Kasumi-1 (cell line): Measurements from ENCODE around the gene GNB1L.

Experiments
- DNase-seq, 2 experiments: peaks; one replicate each; lab custom pipeline; 2025; lab: John Stamatoyannopoulos, UW

The GNB1L gene

DNA sequence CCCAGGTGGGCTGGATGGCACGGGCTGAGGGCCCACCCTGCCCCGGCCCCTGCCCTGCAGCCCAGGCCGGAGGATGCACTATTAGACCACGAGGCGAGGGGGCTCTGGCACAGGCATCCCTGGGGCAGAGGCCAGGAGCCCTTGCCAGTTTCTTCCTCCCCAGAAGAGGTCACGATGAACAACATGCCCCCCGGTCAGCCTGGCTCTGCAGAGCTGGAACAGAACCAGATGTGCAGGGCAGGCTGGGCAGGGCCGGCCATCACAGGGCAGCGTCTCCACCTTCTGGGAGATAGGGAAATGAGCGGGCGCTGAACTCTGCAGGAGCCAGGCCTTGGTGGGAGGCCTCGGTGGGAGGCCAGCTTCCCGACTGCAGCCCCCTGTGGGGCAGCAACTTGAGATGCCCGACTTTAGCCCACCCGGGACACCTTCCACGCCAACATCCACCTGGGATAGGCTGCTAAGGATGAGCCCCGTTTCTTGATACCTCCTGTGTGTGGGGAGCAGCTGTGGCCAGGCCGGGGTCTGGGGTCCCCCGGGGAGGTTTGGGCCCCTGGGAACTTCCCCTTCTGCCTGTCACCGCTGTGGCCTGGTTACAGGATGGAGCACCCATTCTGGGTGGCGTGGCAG is 21.8 kb upstream of the GNB1L start:
- no peak for DNase-seq

GRCh38 chr22:19875531-19876313 is 21.0 kb upstream of the GNB1L start:
- no peak for DNase-seq

DNA sequence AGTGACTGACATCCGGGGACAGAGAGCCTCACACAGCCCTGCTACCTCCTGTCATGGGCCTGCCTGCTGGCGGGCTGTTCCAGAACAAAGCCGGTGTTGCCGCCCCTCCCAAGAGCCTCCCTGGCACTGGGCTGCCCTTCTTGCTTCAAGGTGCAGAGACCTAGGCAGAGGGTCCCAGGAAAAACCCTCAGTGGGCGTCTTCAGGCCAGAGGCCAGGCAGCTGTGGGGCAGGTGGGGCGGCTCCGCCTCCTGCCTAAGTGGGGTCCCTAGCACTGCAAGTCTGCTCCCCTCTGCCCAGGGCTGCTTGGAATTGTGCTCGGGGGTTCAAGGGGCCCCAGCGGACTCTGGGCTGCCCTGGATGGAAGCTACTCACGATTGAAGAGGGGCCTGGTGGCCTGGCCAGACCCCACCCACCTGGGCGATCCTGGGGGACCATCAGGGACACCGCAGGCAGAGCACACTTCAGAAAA is 20.4 kb upstream of the GNB1L start:
- DNase-seq, result no peak

DNA sequence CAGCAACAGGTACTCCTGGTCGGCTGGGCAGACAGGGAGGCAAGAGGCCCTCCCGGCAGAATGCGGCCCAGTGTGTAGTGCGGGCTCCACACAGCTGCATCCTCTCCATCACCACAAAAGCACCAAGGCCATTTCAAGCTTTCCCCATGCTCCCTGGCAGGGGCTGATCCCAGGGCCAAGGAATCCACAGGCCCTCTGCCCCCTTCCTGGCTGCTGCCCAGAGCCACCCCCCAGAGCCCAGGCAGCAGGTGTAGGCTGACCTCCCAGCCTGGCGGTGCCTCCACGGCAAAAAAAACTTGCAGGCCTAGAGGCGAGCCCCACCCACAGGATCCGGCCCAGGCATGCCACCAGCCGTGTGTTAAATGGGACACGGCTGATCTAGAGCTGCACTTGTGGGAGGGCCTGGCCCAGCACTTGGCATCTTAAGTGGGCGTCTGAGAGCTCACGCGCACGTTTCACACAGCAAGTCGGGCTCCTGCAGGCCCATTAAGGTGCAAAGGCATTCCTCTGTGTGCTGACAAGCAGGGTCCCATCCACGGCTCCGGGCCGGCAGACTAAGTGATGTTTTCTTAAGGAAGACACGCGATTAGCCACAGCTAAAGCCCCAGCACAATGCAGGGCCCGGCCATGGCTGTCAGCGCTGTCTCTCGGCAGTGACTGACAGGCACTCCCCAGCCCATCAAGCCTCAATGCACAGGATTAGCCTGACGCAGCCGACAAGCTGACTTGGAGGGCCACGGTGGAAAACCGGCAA is 19.8 kb upstream of the GNB1L start:
- DNase-seq, result no peak

- DNase-seq, result no peak
Observed at GRCh38 chr22:19873960-19874306, 19.3 kb upstream of the GNB1L start.

DNA sequence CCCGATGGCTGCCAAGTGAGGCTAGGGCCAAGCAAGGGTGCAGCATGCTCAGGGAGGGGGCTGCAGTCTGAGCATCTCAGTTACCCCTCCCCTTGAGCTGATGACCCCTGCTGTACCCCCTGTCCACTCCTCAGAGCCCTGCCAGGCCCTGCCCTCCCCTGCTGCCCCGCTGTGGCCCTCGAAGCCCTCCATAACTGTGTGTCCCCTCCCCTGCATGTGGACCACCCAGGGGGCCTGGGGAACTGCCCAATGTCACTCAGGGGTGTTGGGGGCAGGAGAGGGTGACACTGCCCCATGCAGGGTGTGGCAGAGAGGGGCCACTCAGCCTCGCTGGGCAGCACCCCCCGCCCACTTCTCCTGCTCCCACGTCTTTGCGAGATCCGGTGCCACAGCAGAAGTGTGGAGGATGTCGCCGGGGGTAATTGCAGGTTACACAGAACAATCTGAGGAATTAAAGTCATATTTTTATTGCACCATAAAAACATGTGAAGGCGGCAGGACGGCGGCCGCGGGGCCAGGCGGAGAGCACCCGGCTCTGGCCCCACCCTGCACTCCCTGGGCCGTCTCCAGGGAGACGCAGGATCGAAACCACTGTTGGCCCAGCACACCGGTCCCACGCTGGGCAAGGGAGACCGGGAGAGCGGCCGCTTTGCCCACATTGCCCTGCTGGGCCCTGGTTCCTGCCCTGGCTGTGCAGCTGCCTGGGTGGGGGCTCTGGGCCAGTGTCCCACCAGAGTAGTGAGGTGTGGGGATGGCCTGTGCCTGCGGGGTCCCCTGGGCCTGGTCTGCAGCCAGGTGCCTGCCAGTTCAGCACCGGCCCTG is 18.7 kb upstream of the GNB1L start:
- no peak for DNase-seq

DNA sequence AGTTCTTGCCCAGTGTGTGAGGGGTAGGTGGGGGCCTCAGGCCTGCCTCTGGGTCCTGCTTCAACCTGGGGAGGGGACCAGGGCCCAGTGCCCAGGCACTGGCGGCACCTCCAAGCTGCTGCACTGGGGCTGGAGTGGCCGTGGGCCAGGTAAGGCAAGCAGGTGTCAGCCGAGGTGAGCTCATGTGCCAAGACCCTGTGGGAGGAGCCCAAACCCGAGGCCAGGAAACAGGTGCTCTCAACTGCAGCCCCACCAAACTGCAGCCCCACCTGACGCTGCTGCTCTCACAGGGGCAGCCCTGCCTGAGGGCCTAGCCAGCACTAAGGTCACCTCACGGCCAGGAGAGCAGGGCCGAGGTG is 18.1 kb upstream of the GNB1L start:
- DNase-seq, result no peak

DNA sequence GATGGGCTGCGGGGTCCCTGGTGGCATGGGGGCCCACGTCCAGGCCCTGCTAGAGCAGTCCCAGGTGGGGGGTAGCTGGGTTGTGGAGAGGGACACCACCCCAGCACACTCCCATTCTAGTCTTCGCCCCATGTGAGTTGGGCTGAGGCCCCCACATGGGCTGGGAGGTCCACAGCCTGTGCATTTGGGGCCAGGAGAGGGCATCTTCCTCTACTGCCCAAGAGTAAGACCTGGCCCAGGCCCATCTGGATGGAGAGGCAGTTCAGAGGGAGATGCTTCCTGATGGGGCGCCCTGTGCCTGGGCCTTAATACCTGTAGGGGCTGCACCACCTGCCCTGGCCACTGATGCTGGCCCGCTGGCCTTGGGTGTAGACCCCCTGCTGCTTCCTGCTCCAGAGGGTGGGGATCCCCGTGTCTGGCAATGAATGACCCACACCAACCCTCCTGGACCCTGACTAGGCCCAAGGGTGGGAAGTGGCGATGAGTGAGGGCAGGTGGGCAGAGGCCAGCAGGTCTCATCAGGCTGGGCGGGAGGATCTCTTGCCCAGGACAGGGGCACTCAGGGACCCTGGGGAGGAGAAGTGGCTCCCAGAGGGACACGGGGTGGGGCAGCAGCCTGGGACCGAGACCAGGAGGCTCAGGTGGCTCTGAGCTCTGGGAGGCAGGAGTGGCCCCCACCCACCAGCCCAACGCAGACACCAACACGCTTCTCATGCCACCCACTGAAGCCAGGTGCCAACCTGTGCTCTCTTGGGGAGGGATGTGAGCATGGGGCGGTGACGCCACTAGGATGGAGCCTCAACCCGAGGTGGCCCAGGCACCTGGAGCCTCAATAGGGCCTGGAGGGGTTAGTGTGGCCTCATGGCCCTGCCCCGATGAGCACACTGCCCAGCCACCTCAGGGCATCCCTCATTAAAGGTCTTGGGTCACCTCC is 17.4 kb upstream of the GNB1L start:
- no peak for DNase-seq

DNA sequence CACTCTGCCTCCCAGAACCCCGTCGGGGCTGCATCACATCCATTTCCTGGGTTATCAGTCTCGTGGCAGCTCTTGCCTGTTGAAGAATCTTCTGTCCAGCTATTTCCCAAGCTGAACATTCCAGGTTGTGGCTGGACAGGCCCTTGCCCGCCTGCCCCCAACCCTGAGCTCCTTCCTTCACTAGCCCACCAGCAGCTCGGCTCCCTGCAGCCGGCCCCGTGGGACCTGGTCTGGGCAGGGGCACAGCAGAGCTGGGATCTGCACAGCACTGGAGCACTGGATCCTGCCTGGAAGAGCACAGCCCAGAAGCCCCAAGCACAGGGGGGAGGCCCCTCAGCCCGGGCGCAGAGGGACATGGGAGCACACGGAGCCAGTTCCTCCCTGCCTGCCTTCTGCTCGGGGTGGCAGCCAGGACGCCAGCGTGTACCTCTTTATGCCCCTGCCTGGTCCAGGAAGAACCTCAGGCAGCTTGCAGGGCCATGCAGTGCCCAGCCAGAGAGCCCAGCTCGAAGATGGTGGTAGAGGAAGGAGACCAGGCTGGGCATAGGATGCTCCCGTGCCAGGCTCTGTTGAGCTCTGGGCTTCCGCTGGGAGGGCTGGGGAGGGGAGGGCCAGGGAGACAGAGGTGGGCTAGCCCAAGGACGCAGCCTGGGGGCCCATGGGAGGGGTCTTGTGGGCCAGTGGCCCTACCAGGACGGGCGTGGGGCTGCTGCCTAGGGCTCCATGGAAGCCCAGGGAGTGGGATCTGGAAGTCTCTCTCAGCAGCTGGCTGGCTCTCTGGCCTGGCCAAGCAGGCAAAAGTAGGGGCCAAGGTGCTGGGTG is 16.6 kb upstream of the GNB1L start:
- no peak for DNase-seq

GRCh38 chr22:19870153-19871022 is 15.7 kb upstream of the GNB1L start:
- no peak for DNase-seq

- no peak for DNase-seq
Observed at GRCh38 chr22:19869497-19870152, 15.0 kb upstream of the GNB1L start.

GRCh38 chr22:19868773-19869471 is 14.2 kb upstream of the GNB1L start:
- no peak for DNase-seq

- no peak for DNase-seq
Observed at GRCh38 chr22:19868333-19868732, 13.7 kb upstream of the GNB1L start.

- no peak for DNase-seq
Observed at GRCh38 chr22:19867617-19868016, 12.9 kb upstream of the GNB1L start.

- no peak for DNase-seq
Observed at GRCh38 chr22:19866665-19867009, 12.0 kb upstream of the GNB1L start.

GRCh38 chr22:19865141-19865829 is 10.6 kb upstream of the GNB1L start:
- no peak for DNase-seq

DNA sequence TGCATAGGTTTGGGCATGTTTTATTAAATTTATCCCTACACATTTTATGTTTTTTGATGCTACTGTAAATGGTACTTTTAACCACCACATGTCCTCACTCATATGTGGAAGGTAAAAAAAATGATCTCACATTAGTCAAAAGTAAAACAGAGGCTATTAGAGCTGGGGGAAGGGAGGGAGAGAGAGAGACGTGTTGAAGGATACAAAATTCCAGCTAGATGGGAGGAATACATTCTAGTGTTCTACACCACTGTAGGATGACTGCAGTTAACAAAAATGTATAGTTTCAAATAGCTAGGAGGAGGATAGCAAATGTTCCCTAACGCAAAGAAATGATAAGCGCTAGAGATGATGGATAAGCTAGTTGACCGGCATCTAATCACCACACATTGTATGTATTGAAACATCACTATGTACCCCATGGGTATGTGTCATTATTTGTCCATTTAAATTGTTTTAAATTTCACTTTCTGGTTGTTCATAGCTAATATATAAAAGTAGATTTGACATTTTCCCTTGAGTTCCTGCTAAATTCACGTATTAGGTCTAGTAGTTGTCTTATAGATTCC is 9.9 kb upstream of the GNB1L start:
- DNase-seq, result no peak
